GM19023 (cell line): ENCODE results near the gene MALL.
"Not testable (repeated sequence)": the region's sequence is repeated elsewhere in the genome, so short reads cannot be mapped to it uniquely, and the experiment has no call there.

Experiments
- ATAC-seq: cut with Tn5 transposase; IDR thresholded peaks from one replicate; pipeline ENCODE4 v1.9.1; 2021; ENCODE audit warnings: mild to moderate bottlenecking, moderate library complexity; ENCODE audit not compliant: unreplicated experiment

The MALL gene

DNA sequence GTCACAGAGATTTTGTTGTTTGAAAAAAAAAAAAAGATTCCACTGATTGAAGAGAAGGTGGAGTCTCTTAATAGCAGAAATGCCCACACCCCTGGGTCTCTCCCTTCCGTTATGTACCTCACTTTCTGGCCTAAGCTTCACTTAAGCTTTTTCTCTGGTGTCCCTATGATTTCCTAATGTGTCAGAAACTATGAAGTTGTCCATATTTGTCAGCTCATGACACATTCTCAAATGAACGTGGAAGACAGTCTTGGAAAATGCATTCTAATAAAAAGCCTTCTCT is 5.4 kb upstream of the MALL start:
- ATAC-seq, result no peak

GRCh38 chr2:110120171-110121051 is 4.8 kb upstream of the MALL start:
- no peak for ATAC-seq

- no peak for ATAC-seq
Measured at GRCh38 chr2:110116033-110116710, 550 bp upstream of the MALL start.

DNA sequence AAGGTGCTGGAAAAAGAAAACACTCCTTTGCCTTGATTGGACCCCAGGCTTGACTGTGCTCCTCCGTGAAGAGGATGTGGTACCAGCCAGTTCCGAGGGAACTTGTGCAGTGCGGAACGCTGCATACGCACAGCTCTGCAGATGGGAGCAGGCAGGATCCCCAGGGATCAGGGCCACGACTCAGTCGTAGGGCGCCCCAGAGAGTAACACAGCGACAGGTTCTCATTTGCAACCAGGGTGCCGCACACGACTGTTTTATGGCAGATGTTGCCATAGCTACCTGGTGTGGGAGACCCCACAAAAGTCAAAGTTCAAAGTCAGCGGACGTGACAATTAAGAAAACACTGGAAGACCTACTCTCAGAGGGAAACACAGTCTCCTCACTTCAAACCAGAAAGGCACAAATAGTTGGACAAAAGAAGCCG is 779 bp downstream of the MALL start:
- ATAC-seq, result no peak

- ATAC-seq, result no peak
Measured at GRCh38 chr2:110113961-110114591, 1.5 kb downstream of the MALL start.

DNA sequence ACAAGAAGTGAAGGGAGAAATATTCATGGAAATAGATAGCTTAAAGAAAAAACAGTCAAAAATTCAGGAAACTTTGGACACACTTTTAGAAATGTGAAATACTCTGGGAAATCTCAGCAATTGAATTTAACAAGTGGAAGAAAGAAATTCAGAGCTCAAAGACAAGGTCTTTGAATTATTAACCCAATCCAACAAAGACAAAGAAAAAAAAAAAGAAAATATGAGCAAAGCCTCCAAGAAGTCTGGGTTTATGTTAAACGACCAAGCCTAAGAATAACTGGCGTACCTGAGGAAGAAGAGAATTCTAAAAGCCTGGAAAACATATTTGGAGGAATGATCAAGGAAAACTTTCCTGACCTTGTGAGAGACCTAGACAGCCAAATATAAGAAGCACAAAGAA is 7.3 kb downstream of the MALL start:
- not testable (repeated sequence) for ATAC-seq

GRCh38 chr2:110107092-110108079 is 8.2 kb downstream of the MALL start:
- no peak for ATAC-seq

DNA sequence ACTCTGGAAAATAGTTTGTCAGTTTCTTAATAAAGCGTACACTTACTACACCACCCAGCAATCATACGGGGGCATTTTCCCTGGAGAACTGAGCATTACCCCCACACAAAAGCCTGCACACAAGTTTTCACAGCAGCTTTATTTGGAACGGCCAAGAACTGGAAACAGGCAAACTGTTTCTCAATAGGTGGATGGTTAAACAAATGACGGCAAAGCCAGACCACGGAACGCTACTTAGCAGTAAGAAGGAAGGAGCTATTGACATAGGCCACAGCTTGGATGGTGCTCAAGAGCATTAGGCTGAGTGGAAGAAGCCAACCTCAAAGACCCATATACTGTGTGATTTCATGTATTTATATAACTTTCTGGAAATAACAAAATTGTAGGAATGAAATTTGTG is 9.0 kb downstream of the MALL start:
- no peak for ATAC-seq

GRCh38 chr2:110105608-110106467 is 9.8 kb downstream of the MALL start:
- no peak for ATAC-seq

DNA sequence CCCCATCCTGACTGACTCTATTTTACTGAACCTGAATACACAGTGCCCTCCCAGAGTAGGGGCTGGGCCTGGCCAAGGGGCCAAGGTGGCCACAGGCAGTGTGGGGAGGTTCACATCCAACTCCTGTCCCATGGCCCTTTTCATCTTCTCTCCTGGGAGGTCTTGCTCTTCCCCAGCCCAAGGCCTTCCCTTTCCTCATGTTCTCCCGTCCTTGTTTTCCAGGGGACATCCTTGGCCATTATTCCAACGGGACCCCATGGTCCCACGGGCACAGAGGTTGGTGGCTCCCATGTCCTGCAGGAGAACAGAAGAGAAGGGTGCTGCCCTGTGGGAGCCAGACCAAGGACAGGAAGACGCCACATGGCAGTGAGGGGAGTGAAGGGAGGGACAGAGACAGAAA is 10.4 kb downstream of the MALL start:
- no peak for ATAC-seq

DNA sequence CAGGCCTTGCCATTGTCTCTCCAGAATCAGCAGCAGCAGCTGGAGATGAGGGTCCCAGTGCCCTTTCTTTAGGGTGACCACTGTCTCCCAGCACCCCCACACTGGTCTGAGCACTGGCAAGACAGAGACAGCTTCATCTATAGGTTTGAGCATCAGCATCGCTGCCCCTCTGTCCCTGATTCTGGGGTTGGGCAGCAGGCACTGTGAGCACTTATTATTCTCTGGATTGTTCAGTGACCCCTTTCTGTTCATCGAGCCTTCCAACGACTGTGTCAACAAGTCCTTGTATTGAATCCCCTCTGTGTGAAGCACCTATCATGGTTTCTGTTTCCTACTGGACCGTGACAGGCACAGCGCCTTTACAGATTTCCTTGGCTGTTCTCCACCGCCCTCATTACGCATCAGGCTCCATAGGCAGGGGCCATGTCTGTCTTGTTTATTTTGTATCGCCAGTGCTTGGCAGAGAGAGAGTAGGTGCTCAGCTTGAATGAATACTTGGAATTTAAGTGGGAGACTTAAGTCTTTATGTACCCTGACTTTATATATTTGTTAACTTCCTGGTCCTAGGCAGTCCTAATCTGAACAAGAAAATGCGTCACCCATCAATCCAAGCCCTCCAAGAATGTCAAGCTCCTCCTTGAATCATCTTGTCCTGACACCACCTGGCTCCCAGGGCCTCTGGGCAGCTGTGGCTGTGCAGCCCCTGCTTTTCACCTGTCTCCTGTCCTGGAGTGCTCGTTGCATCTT is 11.4 kb downstream of the MALL start:
- ATAC-seq, result no peak

- no peak for ATAC-seq
Measured at GRCh38 chr2:110103061-110103961, 12.3 kb downstream of the MALL start.

GRCh38 chr2:110101901-110102803 is 13.5 kb downstream of the MALL start:
- ATAC-seq, result no peak

- no peak for ATAC-seq
Measured at GRCh38 chr2:110101280-110101844, 14.3 kb downstream of the MALL start.

GRCh38 chr2:110100880-110101279 is 14.7 kb downstream of the MALL start:
- ATAC-seq, result not testable (repeated sequence)

DNA sequence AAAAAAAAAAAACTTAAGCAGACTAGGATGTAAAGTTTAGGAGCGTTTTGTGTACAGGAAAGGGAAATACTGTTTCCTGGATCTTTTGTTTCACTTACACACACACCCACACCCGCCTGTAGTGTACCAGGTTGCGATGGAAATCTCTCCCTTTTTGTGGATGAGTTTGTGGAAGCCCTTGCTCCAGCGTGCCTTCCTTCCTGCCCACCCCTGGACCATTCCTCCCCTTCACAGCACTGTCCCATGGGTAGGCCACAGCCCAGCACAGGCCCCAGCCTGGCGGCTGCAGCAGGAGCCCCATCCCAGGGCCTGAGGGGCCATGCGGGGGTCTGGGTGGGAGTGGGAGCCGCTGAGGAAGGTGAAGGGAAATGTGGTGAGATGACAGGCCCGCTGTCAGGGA is 15.1 kb downstream of the MALL start:
- no peak for ATAC-seq
